HEK293 (cell line): ENCODE results near the gene KLF7.

Experiments used
- CTCF ChIA-PET: fragments of 350-600 bp; formaldehyde crosslinking; extraction: SDS; loops from one replicate; lab custom pipeline; 2021; ENCODE audit warnings: antibody characterized with exemption; lab: Yijun Ruan, JAX
- POLR2A ChIA-PET: fragments of 300-600 bp; formaldehyde crosslinking; extraction: SDS; loops from one replicate; lab custom pipeline; 2020; ENCODE audit warnings: antibody characterized with exemption, inconsistent platforms; lab: Yijun Ruan, JAX
- H3K27ac ChIP-seq: fragments of 200-500 bp; sonication (Bioruptor generic); 2 replicates; pipeline ENCODE4 v1.5.1; 2014; ENCODE audit warnings: low read depth, low read length, control low read depth, inconsistent platforms; ENCODE audit errors: extremely low read depth
- H3K36me3 ChIP-seq, 2 experiments: fragments of 200-500 bp in 1 of 2; sonication (Bioruptor generic) in 1 of 2; 1 replicate in 1 of 2; 2 replicates in 1 of 2; pipeline ENCODE4 v1.5.1; 2014 to 2017; ENCODE audit warnings: inconsistent platforms in 2 of 2, low read length in 2 of 2; ENCODE audit not compliant: control insufficient read depth in 2 of 2, insufficient read depth in 1 of 2
- H3K4me1 ChIP-seq: fragments of 200-500 bp; sonication (Bioruptor generic); 2 replicates; pipeline ENCODE4 v1.5.1; 2014; ENCODE audit warnings: mild to moderate bottlenecking, low read length, inconsistent platforms; ENCODE audit not compliant: control insufficient read depth, insufficient read depth
- H3K4me3 ChIP-seq: 2 replicates; pipeline ENCODE4 v1.5.1; 2011; ENCODE audit warnings: low read depth, mild to moderate bottlenecking, control low read depth, low read length, moderate library complexity
- H3K9me3 ChIP-seq: fragments of 200-500 bp; sonication (Bioruptor generic); 2 replicates; pipeline ENCODE4 v1.5.1; 2014; ENCODE audit warnings: low read depth, low read length, inconsistent platforms; ENCODE audit not compliant: control insufficient read depth, insufficient read depth
- GLI4 ChIP-seq: fragments of 450-650 bp; formaldehyde crosslinking; IDR thresholded peaks from 2 replicates; pipeline ENCODE4 v1.5.1; 2016; ENCODE audit warnings: missing biosample characterization, missing genetic modification characterization
- KLF16 ChIP-seq: fragments of 450-650 bp; formaldehyde crosslinking; IDR thresholded peaks from 2 replicates; pipeline ENCODE4 v1.5.1; 2017; ENCODE audit warnings: missing biosample characterization, missing genetic modification characterization
- SETDB1 ChIP-seq: IDR thresholded peaks from one replicate; pipeline ENCODE4 v1.6.1; 2017; ENCODE audit warnings: mild to moderate bottlenecking, low read length, moderate library complexity, mixed read lengths; ENCODE audit not compliant: insufficient read length
- YY1 ChIP-seq: fragments of 450-650 bp; formaldehyde crosslinking; IDR thresholded peaks from 2 replicates; pipeline ENCODE4 v1.5.1; 2018; ENCODE audit warnings: missing biosample characterization, missing genetic modification characterization
- ZBTB21 ChIP-seq: fragments of 450-650 bp; formaldehyde crosslinking; IDR thresholded peaks from 2 replicates; pipeline ENCODE4 v1.5.1; 2017; ENCODE audit warnings: missing biosample characterization, missing genetic modification characterization
- ZNF157 ChIP-seq: fragments of 450-650 bp; formaldehyde crosslinking; IDR thresholded peaks from 2 replicates; pipeline ENCODE4 v1.5.1; 2016; ENCODE audit warnings: missing biosample characterization, missing genetic modification characterization
- ZNF184 ChIP-seq: fragments of 450-650 bp; IDR thresholded peaks from 2 replicates; pipeline ENCODE4 v1.5.1; 2018; ENCODE audit warnings: missing biosample characterization, mild to moderate bottlenecking, missing genetic modification characterization
- ZNF211 ChIP-seq: fragments of 450-650 bp; formaldehyde crosslinking; IDR thresholded peaks from 2 replicates; pipeline ENCODE4 v1.5.1; 2016; ENCODE audit warnings: low read depth, missing biosample characterization, missing genetic modification characterization
- ZNF37A ChIP-seq: fragments of 450-650 bp; IDR thresholded peaks from 2 replicates; pipeline ENCODE4 v1.5.1; 2018; ENCODE audit warnings: missing biosample characterization, missing genetic modification characterization
- ZNF544 ChIP-seq: fragments of 450-650 bp; formaldehyde crosslinking; IDR thresholded peaks from 2 replicates; pipeline ENCODE4 v1.5.0; 2017; ENCODE audit warnings: missing biosample characterization, missing genetic modification characterization
- ZNF558 ChIP-seq: fragments of 450-650 bp; formaldehyde crosslinking; IDR thresholded peaks from 2 replicates; pipeline ENCODE4 v1.5.1; 2016; ENCODE audit warnings: missing biosample characterization, missing genetic modification characterization
- ZNF561 ChIP-seq: fragments of 450-650 bp; IDR thresholded peaks from 2 replicates; pipeline ENCODE4 v1.5.1; 2018; ENCODE audit warnings: missing biosample characterization, missing genetic modification characterization, borderline replicate concordance
- ZNF654 ChIP-seq: fragments of 450-650 bp; formaldehyde crosslinking; IDR thresholded peaks from 2 replicates; pipeline ENCODE4 v1.5.1; 2016; ENCODE audit warnings: low read depth, missing biosample characterization, missing genetic modification characterization
- ZSCAN30 ChIP-seq: fragments of 450-650 bp; IDR thresholded peaks from 2 replicates; pipeline ENCODE4 v1.5.1; 2018; ENCODE audit warnings: missing biosample characterization, mild to moderate bottlenecking, missing genetic modification characterization, moderate library complexity
- TF ChIP-seq, protein P1 (sequence below): fragments of 450-650 bp; formaldehyde crosslinking; IDR thresholded peaks from 2 replicates; pipeline ENCODE4 v1.5.1; 2016; ENCODE audit warnings: missing biosample characterization, missing genetic modification characterization
- TF ChIP-seq, protein P2 (sequence below): fragments of 450-650 bp; formaldehyde crosslinking; IDR thresholded peaks from 2 replicates; pipeline ENCODE4 v1.5.1; 2016; ENCODE audit warnings: missing biosample characterization, missing genetic modification characterization
- TF ChIP-seq, protein P3 (sequence below): fragments of 450-650 bp; formaldehyde crosslinking; IDR thresholded peaks from 2 replicates; pipeline ENCODE4 v1.5.1; 2016; ENCODE audit warnings: missing biosample characterization, missing genetic modification characterization
- TF ChIP-seq, protein P4 (sequence below): fragments of 450-650 bp; formaldehyde crosslinking; IDR thresholded peaks from 2 replicates; pipeline ENCODE4 v1.5.1; 2016; ENCODE audit warnings: missing biosample characterization, missing genetic modification characterization
- TF ChIP-seq, protein P5 (sequence below): fragments of 450-650 bp; formaldehyde crosslinking; IDR thresholded peaks from 2 replicates; pipeline ENCODE4; 2016; ENCODE audit warnings: missing biosample characterization, missing genetic modification characterization
- TF ChIP-seq, protein P6 (sequence below): fragments of 450-650 bp; formaldehyde crosslinking; IDR thresholded peaks from 2 replicates; pipeline ENCODE4 v1.5.1; 2016; ENCODE audit warnings: missing biosample characterization, missing genetic modification characterization
- TF ChIP-seq, protein P7 (sequence below): fragments of 450-650 bp; formaldehyde crosslinking; conservative IDR thresholded peaks from 2 replicates; pipeline ENCODE4 v1.5.1; 2016; ENCODE audit warnings: low read depth, missing biosample characterization, missing genetic modification characterization

Gene KLF7

DNA sequence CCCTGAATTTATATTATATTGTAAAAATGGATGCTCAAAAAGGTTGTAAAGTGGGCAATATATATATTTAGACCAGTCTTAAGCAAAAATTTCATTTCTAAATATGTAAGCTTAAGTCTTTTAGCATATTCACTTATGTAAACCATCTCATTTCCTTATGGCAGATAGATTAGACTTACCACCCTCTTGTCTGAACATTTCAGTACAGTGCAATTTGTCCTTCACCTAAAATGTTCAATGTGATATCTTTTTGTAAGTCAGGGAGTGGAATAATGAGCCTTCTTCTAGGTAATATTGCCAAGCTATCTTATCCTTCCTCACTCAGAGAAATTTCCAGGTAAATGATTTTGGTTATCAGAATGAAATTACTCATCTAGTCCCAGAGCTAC lies 92.3 kb downstream of the KLF7 start:
- Histone ChIP-seq H3K27ac (no peak overlapping the region), H3K36me3 (no peaks in the 10 kb centered on the region), H3K4me3 (no peak overlapping the region), H3K9me3 (no peaks in the 10 kb centered on the region), H3K4me1 (no peaks in the 10 kb centered on the region; the same call in 1 of the 2 replicates)
- TF ChIP-seq, protein P1, sequence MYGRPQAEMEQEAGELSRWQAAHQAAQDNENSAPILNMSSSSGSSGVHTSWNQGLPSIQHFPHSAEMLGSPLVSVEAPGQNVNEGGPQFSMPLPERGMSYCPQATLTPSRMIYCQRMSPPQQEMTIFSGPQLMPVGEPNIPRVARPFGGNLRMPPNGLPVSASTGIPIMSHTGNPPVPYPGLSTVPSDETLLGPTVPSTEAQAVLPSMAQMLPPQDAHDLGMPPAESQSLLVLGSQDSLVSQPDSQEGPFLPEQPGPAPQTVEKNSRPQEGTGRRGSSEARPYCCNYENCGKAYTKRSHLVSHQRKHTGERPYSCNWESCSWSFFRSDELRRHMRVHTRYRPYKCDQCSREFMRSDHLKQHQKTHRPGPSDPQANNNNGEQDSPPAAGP (tag by site-specific recombination), result no peak
- TF ChIP-seq ZNF561 (tag by site-specific recombination), result no peak
- no peak for TF ChIP-seq ZNF654 (tag by site-specific recombination)
- TF ChIP-seq SETDB1, result no peak
- TF ChIP-seq ZNF544 (tag by site-specific recombination), result no peak
- no peak for TF ChIP-seq KLF16
- TF ChIP-seq, protein P2, sequence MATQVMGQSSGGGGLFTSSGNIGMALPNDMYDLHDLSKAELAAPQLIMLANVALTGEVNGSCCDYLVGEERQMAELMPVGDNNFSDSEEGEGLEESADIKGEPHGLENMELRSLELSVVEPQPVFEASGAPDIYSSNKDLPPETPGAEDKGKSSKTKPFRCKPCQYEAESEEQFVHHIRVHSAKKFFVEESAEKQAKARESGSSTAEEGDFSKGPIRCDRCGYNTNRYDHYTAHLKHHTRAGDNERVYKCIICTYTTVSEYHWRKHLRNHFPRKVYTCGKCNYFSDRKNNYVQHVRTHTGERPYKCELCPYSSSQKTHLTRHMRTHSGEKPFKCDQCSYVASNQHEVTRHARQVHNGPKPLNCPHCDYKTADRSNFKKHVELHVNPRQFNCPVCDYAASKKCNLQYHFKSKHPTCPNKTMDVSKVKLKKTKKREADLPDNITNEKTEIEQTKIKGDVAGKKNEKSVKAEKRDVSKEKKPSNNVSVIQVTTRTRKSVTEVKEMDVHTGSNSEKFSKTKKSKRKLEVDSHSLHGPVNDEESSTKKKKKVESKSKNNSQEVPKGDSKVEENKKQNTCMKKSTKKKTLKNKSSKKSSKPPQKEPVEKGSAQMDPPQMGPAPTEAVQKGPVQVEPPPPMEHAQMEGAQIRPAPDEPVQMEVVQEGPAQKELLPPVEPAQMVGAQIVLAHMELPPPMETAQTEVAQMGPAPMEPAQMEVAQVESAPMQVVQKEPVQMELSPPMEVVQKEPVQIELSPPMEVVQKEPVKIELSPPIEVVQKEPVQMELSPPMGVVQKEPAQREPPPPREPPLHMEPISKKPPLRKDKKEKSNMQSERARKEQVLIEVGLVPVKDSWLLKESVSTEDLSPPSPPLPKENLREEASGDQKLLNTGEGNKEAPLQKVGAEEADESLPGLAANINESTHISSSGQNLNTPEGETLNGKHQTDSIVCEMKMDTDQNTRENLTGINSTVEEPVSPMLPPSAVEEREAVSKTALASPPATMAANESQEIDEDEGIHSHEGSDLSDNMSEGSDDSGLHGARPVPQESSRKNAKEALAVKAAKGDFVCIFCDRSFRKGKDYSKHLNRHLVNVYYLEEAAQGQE (tag by site-specific recombination), result no peak
- no peak for TF ChIP-seq ZNF37A
- no peak for TF ChIP-seq YY1 (tag by site-specific recombination)
- TF ChIP-seq ZNF211 (tag by site-specific recombination), result no peak
- TF ChIP-seq ZSCAN30, result no peak
- TF ChIP-seq ZNF184 (tag by site-specific recombination), result no peak
- TF ChIP-seq ZNF558 (tag by site-specific recombination), result no peak
- TF ChIP-seq, protein P3, sequence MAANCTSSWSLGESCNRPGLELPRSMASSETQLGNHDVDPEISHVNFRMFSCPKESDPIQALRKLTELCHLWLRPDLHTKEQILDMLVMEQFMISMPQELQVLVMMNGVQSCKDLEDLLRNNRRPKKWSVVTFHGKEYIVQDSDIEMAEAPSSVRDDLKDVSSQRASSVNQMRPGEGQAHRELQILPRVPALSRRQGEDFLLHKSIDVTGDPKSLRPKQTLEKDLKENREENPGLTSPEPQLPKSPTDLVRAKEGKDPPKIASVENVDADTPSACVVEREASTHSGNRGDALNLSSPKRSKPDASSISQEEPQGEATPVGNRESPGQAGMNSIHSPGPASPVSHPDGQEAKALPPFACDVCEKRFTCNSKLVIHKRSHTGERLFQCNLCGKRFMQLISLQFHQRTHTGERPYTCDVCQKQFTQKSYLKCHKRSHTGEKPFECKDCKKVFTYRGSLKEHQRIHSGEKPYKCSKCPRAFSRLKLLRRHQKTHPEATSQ (tag by site-specific recombination), result no peak
- TF ChIP-seq GLI4 (tag by site-specific recombination), result no peak
- TF ChIP-seq, protein P4, sequence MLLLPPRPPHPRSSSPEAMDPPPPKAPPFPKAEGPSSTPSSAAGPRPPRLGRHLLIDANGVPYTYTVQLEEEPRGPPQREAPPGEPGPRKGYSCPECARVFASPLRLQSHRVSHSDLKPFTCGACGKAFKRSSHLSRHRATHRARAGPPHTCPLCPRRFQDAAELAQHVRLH (tag by site-specific recombination), result no peak
- ChIA-PET POLR2A (no interaction called here), CTCF (interaction anchor here (0.6 to 1.3 kb wide), 2 partner anchors 21 to 47 kb away, joined by 3 to 4 read pairs; no protein-coding TSS in a partner anchor)

DNA sequence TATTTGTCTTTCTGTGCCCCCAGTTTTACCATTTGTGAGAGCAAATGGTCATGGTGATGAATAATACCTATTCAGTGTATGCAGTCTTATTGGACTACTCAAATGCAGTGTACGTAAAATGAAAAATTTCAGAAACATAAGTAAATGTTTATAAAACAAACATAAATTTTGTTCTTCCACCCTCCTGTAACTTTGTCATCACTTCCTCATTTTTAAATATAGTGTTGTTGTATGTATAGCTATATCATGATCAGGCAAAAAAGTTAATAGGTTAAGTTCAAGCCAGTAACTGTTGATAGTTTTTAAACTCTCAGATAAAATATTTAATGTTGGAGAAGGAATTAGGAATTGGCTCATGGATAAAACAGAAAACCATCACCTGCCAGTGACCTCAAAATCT lies 93.2 kb downstream of the KLF7 start:
- CTCF ChIA-PET, result no interaction called here
- no peak overlapping the region for H3K4me3 ChIP-seq
- POLR2A ChIA-PET, result interaction anchor here (0.5 kb wide), 1 partner anchor 307 kb away, joined by 5 read pairs; no protein-coding TSS in a partner anchor
- TF ChIP-seq, protein P5, sequence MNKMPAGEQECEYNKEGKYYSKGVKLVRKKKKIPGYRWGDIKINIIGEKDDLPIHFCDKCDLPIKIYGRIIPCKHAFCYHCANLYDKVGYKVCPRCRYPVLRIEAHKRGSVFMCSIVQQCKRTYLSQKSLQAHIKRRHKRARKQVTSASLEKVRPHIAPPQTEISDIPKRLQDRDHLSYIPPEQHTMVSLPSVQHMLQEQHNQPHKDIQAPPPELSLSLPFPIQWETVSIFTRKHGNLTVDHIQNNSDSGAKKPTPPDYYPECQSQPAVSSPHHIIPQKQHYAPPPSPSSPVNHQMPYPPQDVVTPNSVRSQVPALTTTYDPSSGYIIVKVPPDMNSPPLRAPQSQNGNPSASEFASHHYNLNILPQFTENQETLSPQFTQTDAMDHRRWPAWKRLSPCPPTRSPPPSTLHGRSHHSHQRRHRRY, result no peak
- TF ChIP-seq, protein P6, sequence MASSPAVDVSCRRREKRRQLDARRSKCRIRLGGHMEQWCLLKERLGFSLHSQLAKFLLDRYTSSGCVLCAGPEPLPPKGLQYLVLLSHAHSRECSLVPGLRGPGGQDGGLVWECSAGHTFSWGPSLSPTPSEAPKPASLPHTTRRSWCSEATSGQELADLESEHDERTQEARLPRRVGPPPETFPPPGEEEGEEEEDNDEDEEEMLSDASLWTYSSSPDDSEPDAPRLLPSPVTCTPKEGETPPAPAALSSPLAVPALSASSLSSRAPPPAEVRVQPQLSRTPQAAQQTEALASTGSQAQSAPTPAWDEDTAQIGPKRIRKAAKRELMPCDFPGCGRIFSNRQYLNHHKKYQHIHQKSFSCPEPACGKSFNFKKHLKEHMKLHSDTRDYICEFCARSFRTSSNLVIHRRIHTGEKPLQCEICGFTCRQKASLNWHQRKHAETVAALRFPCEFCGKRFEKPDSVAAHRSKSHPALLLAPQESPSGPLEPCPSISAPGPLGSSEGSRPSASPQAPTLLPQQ (tag by site-specific recombination), result no peak
- TF ChIP-seq, protein P7, sequence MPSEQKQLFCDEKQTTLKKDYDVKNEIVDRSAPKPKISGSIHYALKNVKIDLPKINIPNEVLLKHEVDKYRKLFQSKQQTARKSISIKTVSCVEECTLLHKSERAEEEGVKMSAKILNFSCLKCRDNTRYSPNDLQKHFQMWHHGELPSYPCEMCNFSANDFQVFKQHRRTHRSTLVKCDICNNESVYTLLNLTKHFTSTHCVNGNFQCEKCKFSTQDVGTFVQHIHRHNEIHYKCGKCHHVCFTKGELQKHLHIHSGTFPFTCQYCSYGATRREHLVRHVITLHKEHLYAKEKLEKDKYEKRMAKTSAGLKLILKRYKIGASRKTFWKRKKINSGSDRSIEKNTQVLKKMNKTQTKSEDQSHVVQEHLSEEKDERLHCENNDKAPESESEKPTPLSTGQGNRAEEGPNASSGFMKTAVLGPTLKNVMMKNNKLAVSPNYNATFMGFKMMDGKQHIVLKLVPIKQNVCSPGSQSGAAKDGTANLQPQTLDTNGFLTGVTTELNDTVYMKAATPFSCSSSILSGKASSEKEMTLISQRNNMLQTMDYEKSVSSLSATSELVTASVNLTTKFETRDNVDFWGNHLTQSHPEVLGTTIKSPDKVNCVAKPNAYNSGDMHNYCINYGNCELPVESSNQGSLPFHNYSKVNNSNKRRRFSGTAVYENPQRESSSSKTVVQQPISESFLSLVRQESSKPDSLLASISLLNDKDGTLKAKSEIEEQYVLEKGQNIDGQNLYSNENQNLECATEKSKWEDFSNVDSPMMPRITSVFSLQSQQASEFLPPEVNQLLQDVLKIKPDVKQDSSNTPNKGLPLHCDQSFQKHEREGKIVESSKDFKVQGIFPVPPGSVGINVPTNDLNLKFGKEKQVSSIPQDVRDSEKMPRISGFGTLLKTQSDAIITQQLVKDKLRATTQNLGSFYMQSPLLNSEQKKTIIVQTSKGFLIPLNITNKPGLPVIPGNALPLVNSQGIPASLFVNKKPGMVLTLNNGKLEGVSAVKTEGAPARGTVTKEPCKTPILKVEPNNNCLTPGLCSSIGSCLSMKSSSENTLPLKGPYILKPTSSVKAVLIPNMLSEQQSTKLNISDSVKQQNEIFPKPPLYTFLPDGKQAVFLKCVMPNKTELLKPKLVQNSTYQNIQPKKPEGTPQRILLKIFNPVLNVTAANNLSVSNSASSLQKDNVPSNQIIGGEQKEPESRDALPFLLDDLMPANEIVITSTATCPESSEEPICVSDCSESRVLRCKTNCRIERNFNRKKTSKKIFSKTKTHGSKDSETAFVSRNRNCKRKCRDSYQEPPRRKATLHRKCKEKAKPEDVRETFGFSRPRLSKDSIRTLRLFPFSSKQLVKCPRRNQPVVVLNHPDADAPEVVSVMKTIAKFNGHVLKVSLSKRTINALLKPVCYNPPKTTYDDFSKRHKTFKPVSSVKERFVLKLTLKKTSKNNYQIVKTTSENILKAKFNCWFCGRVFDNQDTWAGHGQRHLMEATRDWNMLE (tag by site-specific recombination), result no peak
- TF ChIP-seq ZBTB21 (tag by site-specific recombination) (no peak), ZNF157 (tag by site-specific recombination) (no peak)

More for the DNA sequence above, 93.2 kb downstream of the KLF7 start:
- Histone ChIP-seq H3K9me3 (no peaks in the 10 kb centered on the region), H3K27ac (no peak overlapping the region), H3K4me1 (no peaks in the 10 kb centered on the region; the same call in 1 of the 2 replicates), H3K36me3 (no peaks in the 10 kb centered on the region)
